Activated T-helper 9 cell treated with anti-CD3 and anti-CD28 coated beads, Interleukin-2, amount 50 U/mL, for 16 hours (primary cell): ENCODE data around the gene NUDT3.

Source experiments
- DNase-seq: peaks from one replicate; pipeline ENCODE4 v3.0.0-alpha.2; 2020; ENCODE audit warnings: low read depth

Gene NUDT3

GRCh38 chr6:34238585-34239499, 153.6 kb downstream of the NUDT3 start:
- DNase-seq, result no peak

GRCh38 chr6:34237722-34238584, 154.5 kb downstream of the NUDT3 start:
- DNase-seq, result peak; percentile 65

DNA sequence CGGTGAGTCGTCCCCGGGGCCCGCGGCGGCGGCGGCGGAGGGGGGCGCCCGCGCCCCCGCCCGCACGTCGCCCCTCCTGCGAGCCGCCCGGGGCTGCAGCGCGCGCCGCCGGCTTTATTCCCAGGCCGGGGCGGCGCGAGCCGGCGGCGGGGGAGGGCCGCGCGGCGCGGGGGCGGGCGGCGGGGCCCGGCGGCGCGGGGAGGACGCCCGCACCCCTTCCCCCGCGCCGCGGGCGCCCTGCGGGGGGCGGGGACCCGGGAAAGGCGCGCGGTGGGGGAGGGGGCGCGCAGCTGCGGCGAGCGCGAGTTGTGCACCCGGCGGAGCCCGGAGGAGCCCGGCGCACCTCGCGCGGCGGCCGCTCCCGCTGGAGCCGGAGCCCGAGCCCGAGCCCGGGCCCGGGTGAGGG, 155.2 kb downstream of the NUDT3 start:
- no peak for DNase-seq

- DNase-seq, result peak; percentile 84
Measured at GRCh38 chr6:34236443-34237315, 155.8 kb downstream of the NUDT3 start, which contains the start of gene HMGA1. Gene HMGA1, plus strand, starts transcription at chr6:34236873. Its CDS starts 3,908 bp downstream, at chr6:34240781.

GRCh38 chr6:34236131-34236442, 156.4 kb downstream of the NUDT3 start:
- peak; percentile 43 for DNase-seq

DNA sequence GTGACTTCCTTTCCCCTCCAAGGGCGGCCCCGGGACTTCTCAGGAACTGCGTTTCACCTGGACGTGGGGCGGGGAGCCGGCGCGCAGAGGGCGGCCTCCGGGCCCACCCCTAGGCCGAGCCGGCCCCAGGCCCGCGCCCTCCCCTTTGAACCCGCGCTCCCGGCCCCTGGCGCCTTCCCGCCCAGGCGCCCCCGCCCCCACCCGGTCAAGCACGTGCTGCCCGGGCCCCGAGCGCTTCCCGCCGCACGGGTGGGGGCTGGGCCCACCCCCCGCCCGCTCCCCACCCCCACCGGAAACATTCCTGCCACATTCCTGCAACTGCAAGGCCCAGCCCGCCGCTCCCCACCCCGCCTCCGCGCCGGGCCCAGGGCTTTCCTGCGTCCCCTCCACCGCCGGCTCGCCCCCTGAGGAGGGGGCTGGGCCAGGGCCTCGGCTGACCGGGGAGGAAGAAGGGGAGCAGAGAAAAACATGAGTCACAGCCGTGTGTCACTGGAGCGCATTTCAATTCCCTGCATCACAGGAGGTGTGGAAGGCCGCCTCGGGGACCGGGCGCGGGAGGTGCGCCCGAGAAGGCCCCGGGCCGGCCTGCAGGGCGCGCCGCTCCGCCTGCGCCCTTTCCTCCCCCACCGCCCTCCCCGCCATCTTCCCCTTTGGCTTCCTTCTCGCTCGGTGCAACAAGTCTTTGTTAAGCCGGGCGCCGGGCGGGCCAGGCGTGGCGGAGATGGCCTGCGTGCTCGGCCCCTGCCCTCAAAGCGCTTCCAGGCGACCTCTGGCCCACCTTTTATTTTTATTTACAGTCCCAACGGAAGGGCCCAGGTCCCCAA, 156.9 kb downstream of the NUDT3 start:
- peak; percentile 55 for DNase-seq

GRCh38 chr6:34234667-34235306, 157.7 kb downstream of the NUDT3 start:
- DNase-seq, result no peak

DNA sequence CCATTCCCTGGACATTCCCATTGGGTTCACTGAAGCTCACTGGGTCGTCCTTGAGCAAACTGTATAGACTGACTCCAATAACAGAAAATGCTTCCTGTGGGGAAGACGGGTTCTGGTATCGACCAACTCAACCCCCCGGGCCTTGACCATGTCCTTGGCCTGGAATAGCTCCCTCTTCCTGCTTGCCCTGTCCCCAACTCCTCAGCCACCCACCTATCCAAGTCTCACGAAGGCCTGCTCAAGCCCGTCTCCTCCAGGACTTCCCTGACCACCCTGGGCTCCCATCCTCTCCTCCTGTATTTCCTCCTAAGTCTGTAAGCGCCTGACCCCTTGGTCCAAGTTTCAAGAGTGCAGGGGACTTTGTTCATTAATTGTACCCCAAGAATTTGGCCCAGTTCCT, 158.6 kb downstream of the NUDT3 start:
- no peak for DNase-seq

GRCh38 chr6:34232901-34233300, 159.6 kb downstream of the NUDT3 start:
- DNase-seq, result no peak

DNA sequence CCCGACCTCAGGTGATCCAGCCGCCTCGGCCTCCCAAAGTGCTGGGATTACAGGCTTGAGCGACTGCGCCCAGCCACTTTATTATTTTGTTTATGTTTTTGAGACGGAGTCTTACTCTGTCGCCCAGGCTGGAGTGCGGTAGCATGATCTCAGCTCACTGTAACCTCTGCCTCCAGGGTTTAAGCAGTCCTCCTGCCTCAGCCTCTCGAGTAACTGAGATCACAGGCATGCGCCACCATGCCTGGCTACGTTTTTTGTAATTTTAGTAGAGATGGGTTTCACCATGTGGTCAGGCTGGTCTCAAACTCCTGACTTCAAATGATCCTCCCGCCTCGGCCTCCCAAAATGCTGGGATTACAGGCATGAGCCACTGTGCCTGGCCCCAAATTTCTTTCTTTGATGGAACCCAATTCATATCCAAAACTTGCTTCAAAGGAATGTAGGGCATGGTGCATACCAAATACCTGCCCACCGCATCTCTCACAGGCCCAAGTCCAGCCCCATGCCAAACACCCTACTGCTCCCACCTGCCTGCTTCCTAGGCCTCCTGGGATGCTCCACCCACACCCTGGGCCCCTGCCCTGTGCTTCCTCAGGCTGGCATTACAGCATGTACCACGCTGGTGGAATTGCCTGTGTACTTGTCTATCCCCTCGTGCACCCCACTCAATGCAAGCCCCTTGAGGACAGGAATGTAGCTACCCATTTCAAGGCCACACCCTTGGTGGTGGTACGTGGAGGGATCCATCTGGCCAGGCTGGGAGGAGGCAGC, 160.7 kb downstream of the NUDT3 start:
- DNase-seq, result no peak

GRCh38 chr6:34230653-34231371, 161.7 kb downstream of the NUDT3 start:
- DNase-seq, result no peak

DNA sequence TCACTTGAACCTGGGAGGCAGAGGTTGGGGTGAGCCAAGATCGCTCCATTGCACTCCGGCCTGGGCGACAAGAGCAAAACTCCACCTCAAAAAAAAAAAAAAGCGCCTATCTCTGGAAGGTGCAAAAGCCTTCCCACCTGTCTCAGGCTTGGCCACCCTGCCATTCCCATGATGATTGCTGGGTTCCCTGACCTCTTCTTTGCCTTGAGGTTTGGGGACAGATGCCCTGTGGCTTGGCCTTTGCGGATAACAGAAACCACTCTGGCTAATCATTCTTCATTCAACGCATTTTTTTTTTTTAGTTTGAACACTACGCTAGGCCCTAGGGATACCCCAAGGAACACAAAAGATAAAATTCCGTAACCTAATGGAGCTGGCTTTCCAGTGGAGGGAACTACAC, 162.6 kb downstream of the NUDT3 start:
- DNase-seq, result no peak
